WTC11 (cell line): Measurements from ENCODE around the gene OPN5. TPM values are rescaled to one million over a fixed set of nuclear protein-coding genes. Genes with fewer than 3 reads are reported as not detected.

Source experiments
- ATAC-seq: fragments of 200-7000 bp; cut with Tn5 transposase; 2 replicates; pipeline ENCODE4 v1.10.0; 2021; ENCODE audit warnings: mild to moderate bottlenecking, moderate library complexity
- CTCF ChIA-PET: fragments of 300-600 bp; sonication (Branson Sonifier 250); formaldehyde crosslinking; loops from one replicate; lab custom pipeline; 2021; ENCODE audit warnings: antibody characterized with exemption; lab: Charles Lee
- POLR2A ChIA-PET: fragments of 350-600 bp; sonication (Branson Sonifier 250); formaldehyde crosslinking; loops from one replicate; lab custom pipeline; 2021; ENCODE audit warnings: antibody characterized with exemption; lab: Charles Lee
- DNase-seq: peaks from one replicate; pipeline ENCODE4 v3.0.0; 2021; ENCODE audit warnings: low spot score
- H3K27ac Mint-ChIP-seq: 2 replicates; pipeline ENCODE4 v1.8.0; 2021; ENCODE audit warnings: mixed read lengths
- H3K27me3 Mint-ChIP-seq: 2 replicates; pipeline ENCODE4 v1.8.0; 2021; ENCODE audit warnings: low read depth, mild to moderate bottlenecking, moderate library complexity, mixed read lengths
- H3K36me3 Mint-ChIP-seq: 2 replicates; pipeline ENCODE4 v1.8.0; 2021; ENCODE audit warnings: mixed read lengths
- H3K4me1 Mint-ChIP-seq: 2 replicates; pipeline ENCODE4 v1.8.0; 2022; ENCODE audit warnings: mixed read lengths
- H3K4me3 Mint-ChIP-seq: 2 replicates; pipeline ENCODE4 v1.8.0; 2021; ENCODE audit warnings: mild to moderate bottlenecking, moderate library complexity, mixed read lengths
- H3K9me3 Mint-ChIP-seq: 2 replicates; pipeline ENCODE4 v1.8.0; 2021; ENCODE audit warnings: mixed read lengths
- ATF1 ChIP-seq: sonication (generic); formaldehyde crosslinking; IDR thresholded peaks from 2 replicates; pipeline ENCODE4 v1.8.1; 2023; ENCODE audit warnings: mild to moderate bottlenecking, moderate library complexity, missing genetic modification reagents
- CBFB ChIP-seq: sonication (generic); formaldehyde crosslinking; IDR thresholded peaks from 2 replicates; pipeline ENCODE4 v1.8.1; 2022; ENCODE audit warnings: mild to moderate bottlenecking, low read depth, missing genetic modification reagents
- EMX1 ChIP-seq: fragments of 250-450 bp; sonication (Bioruptor Pico); IDR thresholded peaks from 2 replicates; pipeline ENCODE4 v1.8.0; 2021; ENCODE audit warnings: mild to moderate bottlenecking
- ETV6 ChIP-seq: sonication (generic); formaldehyde crosslinking; IDR thresholded peaks from 2 replicates; pipeline ENCODE4 v1.8.1; 2022; ENCODE audit warnings: mild to moderate bottlenecking, missing genetic modification reagents
- FOXJ3 ChIP-seq: sonication (generic); formaldehyde crosslinking; IDR thresholded peaks from 2 replicates; pipeline ENCODE4 v1.9.0; 2021; ENCODE audit warnings: missing genetic modification reagents, mild to moderate bottlenecking, borderline replicate concordance
- FOXK1 ChIP-seq: sonication (generic); formaldehyde crosslinking; IDR thresholded peaks from 2 replicates; pipeline ENCODE4 v1.8.0; 2022; ENCODE audit warnings: mild to moderate bottlenecking, moderate library complexity, missing genetic modification reagents
- IRF2 ChIP-seq: sonication (generic); formaldehyde crosslinking; IDR thresholded peaks from 2 replicates; pipeline ENCODE4 v1.8.0; 2022; ENCODE audit warnings: low read depth, missing genetic modification reagents, borderline replicate concordance
- MYBL2 ChIP-seq: sonication (generic); formaldehyde crosslinking; IDR thresholded peaks from 2 replicates; pipeline ENCODE4 v1.8.1; 2023; ENCODE audit warnings: mild to moderate bottlenecking, moderate library complexity, missing genetic modification reagents
- PRRX2 ChIP-seq: fragments of 250-450 bp; sonication (Bioruptor Pico); IDR thresholded peaks from 2 replicates; pipeline ENCODE4 v1.8.0; 2021; ENCODE audit warnings: mild to moderate bottlenecking
- SP1 ChIP-seq: sonication (generic); formaldehyde crosslinking; conservative IDR thresholded peaks from 2 replicates; pipeline ENCODE4 v1.8.1; 2022; ENCODE audit warnings: missing genetic modification reagents
- ZNF121 ChIP-seq: sonication (generic); formaldehyde crosslinking; IDR thresholded peaks from 2 replicates; pipeline ENCODE4 v1.8.0; 2023; ENCODE audit warnings: missing genetic modification reagents
- ZNF263 ChIP-seq: sonication (generic); formaldehyde crosslinking; IDR thresholded peaks from 2 replicates; pipeline ENCODE4 v1.8.1; 2022; ENCODE audit warnings: low read depth, mild to moderate bottlenecking, moderate library complexity, missing genetic modification reagents
- ZSCAN18 ChIP-seq: fragments of 250-450 bp; sonication (Bioruptor Pico); IDR thresholded peaks from 2 replicates; pipeline ENCODE4 v2.1.2; 2022; ENCODE audit warnings: mild to moderate bottlenecking, moderate library complexity
- total RNA-seq: library from RNA; stranded (reverse); gene quantifications from 3 replicates; pipeline ENCODE4 v1.2.3, GENCODE V29; 2021
- TF ChIP-seq, protein P1 (sequence below): fragments of 250-450 bp; sonication (Bioruptor Pico); IDR thresholded peaks from 2 replicates; pipeline ENCODE4 v1.8.0; 2021; ENCODE audit warnings: mild to moderate bottlenecking
- TF ChIP-seq, protein P2 (sequence below): sonication (generic); formaldehyde crosslinking; IDR thresholded peaks from 2 replicates; pipeline ENCODE4 v1.8.1; 2022; ENCODE audit warnings: mild to moderate bottlenecking, moderate library complexity, missing genetic modification reagents
- TF ChIP-seq, protein P3 (sequence below): fragments of 250-450 bp; sonication (Bioruptor Pico); conservative IDR thresholded peaks from 2 replicates; pipeline ENCODE4 v1.9.0; 2021; ENCODE audit warnings: mild to moderate bottlenecking
- TF ChIP-seq, protein P4 (sequence below): sonication (generic); formaldehyde crosslinking; IDR thresholded peaks from 2 replicates; pipeline ENCODE4 v1.8.0; 2023; ENCODE audit warnings: missing genetic modification reagents, mild to moderate bottlenecking, borderline replicate concordance
- TF ChIP-seq, protein P5 (sequence below): fragments of 250-450 bp; sonication (Bioruptor Pico); IDR thresholded peaks from 2 replicates; pipeline ENCODE4 v1.9.0; 2021; ENCODE audit warnings: mild to moderate bottlenecking, borderline replicate concordance
- TF ChIP-seq, protein P6 (sequence below): fragments of 250-450 bp; sonication (Bioruptor Pico); IDR thresholded peaks from 2 replicates; pipeline ENCODE4 v1.9.0; 2021; ENCODE audit warnings: moderate library complexity, mild to moderate bottlenecking, inconsistent platforms, borderline replicate concordance
- TF ChIP-seq, protein P7 (sequence below): sonication (generic); formaldehyde crosslinking; IDR thresholded peaks from 2 replicates; pipeline ENCODE4 v1.8.0; 2023; ENCODE audit warnings: mild to moderate bottlenecking, missing genetic modification reagents

OPN5 gene
- total RNA-seq, 1 experiment from 2014 or later = not detected

GRCh38 chr6:47740714-47741113 lies 41.1 kb upstream of the OPN5 start:
- TF ChIP-seq CBFB (no peak), ZSCAN18 (CRISPR knock-in tag) (no peak), EMX1 (CRISPR knock-in tag) (no peak), IRF2 (CRISPR knock-in tag) (no peak), ZNF121 (no peak), ZNF263 (CRISPR knock-in tag) (no peak), FOXJ3 (no peak), ETV6 (no peak), MYBL2 (CRISPR knock-in tag) (no peak), ATF1 (no peak), PRRX2 (no peak), SP1 (no peak), FOXK1 (no peak)
- TF ChIP-seq, protein P1, sequence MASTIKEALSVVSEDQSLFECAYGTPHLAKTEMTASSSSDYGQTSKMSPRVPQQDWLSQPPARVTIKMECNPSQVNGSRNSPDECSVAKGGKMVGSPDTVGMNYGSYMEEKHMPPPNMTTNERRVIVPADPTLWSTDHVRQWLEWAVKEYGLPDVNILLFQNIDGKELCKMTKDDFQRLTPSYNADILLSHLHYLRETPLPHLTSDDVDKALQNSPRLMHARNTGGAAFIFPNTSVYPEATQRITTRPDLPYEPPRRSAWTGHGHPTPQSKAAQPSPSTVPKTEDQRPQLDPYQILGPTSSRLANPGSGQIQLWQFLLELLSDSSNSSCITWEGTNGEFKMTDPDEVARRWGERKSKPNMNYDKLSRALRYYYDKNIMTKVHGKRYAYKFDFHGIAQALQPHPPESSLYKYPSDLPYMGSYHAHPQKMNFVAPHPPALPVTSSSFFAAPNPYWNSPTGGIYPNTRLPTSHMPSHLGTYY = no peak
- TF ChIP-seq, protein P2, sequence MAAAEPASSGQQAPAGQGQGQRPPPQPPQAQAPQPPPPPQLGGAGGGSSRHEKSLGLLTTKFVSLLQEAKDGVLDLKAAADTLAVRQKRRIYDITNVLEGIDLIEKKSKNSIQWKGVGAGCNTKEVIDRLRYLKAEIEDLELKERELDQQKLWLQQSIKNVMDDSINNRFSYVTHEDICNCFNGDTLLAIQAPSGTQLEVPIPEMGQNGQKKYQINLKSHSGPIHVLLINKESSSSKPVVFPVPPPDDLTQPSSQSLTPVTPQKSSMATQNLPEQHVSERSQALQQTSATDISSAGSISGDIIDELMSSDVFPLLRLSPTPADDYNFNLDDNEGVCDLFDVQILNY (CRISPR knock-in tag) = no peak
- TF ChIP-seq, protein P3, sequence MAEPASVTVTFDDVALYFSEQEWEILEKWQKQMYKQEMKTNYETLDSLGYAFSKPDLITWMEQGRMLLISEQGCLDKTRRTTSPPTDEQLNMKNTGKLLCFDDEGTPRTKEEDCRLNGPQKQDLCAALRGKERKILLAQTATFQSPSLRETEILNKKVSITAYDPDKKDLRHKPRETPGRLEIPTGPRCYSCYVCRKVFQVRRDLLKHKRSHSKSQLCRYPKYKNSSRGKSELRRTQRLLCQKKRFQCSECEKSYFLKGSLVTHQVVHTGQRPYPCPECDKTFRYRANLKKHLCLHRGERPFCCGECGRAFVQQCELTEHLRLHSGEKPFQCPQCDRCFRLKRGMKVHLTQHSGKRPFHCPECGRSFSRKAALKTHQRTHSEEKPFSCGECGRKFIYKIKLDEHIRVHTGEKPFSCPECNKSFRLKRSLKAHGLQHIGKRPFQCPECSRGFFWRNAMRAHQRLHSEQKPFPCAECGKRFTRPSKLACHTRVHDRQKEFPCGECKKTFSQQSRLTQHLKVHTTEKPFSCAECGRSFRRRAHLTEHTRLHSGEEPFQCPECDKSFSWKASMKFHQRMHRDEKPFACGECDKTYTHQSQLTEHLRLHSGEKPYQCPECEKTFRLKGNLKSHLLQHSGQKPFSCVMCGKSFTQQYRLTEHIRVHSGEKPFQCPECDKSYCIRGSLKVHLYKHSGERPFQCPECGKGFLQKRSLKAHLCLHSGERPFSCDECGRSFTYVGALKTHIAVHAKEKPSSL (CRISPR knock-in tag) = no peak
- TF ChIP-seq, protein P4, sequence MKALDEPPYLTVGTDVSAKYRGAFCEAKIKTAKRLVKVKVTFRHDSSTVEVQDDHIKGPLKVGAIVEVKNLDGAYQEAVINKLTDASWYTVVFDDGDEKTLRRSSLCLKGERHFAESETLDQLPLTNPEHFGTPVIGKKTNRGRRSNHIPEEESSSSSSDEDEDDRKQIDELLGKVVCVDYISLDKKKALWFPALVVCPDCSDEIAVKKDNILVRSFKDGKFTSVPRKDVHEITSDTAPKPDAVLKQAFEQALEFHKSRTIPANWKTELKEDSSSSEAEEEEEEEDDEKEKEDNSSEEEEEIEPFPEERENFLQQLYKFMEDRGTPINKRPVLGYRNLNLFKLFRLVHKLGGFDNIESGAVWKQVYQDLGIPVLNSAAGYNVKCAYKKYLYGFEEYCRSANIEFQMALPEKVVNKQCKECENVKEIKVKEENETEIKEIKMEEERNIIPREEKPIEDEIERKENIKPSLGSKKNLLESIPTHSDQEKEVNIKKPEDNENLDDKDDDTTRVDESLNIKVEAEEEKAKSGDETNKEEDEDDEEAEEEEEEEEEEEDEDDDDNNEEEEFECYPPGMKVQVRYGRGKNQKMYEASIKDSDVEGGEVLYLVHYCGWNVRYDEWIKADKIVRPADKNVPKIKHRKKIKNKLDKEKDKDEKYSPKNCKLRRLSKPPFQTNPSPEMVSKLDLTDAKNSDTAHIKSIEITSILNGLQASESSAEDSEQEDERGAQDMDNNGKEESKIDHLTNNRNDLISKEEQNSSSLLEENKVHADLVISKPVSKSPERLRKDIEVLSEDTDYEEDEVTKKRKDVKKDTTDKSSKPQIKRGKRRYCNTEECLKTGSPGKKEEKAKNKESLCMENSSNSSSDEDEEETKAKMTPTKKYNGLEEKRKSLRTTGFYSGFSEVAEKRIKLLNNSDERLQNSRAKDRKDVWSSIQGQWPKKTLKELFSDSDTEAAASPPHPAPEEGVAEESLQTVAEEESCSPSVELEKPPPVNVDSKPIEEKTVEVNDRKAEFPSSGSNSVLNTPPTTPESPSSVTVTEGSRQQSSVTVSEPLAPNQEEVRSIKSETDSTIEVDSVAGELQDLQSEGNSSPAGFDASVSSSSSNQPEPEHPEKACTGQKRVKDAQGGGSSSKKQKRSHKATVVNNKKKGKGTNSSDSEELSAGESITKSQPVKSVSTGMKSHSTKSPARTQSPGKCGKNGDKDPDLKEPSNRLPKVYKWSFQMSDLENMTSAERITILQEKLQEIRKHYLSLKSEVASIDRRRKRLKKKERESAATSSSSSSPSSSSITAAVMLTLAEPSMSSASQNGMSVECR (CRISPR knock-in tag) = no peak
- TF ChIP-seq, protein P5, sequence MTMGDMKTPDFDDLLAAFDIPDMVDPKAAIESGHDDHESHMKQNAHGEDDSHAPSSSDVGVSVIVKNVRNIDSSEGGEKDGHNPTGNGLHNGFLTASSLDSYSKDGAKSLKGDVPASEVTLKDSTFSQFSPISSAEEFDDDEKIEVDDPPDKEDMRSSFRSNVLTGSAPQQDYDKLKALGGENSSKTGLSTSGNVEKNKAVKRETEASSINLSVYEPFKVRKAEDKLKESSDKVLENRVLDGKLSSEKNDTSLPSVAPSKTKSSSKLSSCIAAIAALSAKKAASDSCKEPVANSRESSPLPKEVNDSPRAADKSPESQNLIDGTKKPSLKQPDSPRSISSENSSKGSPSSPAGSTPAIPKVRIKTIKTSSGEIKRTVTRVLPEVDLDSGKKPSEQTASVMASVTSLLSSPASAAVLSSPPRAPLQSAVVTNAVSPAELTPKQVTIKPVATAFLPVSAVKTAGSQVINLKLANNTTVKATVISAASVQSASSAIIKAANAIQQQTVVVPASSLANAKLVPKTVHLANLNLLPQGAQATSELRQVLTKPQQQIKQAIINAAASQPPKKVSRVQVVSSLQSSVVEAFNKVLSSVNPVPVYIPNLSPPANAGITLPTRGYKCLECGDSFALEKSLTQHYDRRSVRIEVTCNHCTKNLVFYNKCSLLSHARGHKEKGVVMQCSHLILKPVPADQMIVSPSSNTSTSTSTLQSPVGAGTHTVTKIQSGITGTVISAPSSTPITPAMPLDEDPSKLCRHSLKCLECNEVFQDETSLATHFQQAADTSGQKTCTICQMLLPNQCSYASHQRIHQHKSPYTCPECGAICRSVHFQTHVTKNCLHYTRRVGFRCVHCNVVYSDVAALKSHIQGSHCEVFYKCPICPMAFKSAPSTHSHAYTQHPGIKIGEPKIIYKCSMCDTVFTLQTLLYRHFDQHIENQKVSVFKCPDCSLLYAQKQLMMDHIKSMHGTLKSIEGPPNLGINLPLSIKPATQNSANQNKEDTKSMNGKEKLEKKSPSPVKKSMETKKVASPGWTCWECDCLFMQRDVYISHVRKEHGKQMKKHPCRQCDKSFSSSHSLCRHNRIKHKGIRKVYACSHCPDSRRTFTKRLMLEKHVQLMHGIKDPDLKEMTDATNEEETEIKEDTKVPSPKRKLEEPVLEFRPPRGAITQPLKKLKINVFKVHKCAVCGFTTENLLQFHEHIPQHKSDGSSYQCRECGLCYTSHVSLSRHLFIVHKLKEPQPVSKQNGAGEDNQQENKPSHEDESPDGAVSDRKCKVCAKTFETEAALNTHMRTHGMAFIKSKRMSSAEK (CRISPR knock-in tag) = no peak
- TF ChIP-seq, protein P6, sequence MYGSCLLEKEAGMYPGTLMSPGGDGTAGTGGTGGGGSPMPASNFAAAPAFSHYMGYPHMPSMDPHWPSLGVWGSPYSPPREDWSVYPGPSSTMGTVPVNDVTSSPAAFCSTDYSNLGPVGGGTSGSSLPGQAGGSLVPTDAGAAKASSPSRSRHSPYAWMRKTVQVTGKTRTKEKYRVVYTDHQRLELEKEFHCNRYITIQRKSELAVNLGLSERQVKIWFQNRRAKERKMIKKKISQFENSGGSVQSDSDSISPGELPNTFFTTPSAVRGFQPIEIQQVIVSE (CRISPR knock-in tag) = no peak
- TF ChIP-seq, protein P7, sequence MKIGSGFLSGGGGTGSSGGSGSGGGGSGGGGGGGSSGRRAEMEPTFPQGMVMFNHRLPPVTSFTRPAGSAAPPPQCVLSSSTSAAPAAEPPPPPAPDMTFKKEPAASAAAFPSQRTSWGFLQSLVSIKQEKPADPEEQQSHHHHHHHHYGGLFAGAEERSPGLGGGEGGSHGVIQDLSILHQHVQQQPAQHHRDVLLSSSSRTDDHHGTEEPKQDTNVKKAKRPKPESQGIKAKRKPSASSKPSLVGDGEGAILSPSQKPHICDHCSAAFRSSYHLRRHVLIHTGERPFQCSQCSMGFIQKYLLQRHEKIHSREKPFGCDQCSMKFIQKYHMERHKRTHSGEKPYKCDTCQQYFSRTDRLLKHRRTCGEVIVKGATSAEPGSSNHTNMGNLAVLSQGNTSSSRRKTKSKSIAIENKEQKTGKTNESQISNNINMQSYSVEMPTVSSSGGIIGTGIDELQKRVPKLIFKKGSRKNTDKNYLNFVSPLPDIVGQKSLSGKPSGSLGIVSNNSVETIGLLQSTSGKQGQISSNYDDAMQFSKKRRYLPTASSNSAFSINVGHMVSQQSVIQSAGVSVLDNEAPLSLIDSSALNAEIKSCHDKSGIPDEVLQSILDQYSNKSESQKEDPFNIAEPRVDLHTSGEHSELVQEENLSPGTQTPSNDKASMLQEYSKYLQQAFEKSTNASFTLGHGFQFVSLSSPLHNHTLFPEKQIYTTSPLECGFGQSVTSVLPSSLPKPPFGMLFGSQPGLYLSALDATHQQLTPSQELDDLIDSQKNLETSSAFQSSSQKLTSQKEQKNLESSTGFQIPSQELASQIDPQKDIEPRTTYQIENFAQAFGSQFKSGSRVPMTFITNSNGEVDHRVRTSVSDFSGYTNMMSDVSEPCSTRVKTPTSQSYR (CRISPR knock-in tag) = no peak
- H3K4me1 Mint-ChIP-seq = peaks cover 19% of the 10 kb centered on the region
- no peak overlapping the region for H3K27ac Mint-ChIP-seq
- H3K27me3 Mint-ChIP-seq = no peaks in the 10 kb centered on the region
- ChIA-PET CTCF (no interaction called here), POLR2A (no interaction called here)
- ATAC-seq = no peak
- no peak for DNase-seq
- no peak overlapping the region for H3K4me3 Mint-ChIP-seq
- peaks cover 8% of the 10 kb centered on the region for H3K36me3 Mint-ChIP-seq
- peaks cover 12% of the 10 kb centered on the region for H3K9me3 Mint-ChIP-seq
